NCI-H510A (cell line): Measurements from ENCODE around the gene KRTAP19-4.
"Not testable (repeated sequence)": the region's sequence is repeated elsewhere in the genome, so short reads cannot be mapped to it uniquely, and the experiment has no call there.

Experiments used
- DNase-seq: peaks from one replicate; lab custom pipeline; 2025; lab: John Stamatoyannopoulos, UW

KRTAP19-4 gene

DNA sequence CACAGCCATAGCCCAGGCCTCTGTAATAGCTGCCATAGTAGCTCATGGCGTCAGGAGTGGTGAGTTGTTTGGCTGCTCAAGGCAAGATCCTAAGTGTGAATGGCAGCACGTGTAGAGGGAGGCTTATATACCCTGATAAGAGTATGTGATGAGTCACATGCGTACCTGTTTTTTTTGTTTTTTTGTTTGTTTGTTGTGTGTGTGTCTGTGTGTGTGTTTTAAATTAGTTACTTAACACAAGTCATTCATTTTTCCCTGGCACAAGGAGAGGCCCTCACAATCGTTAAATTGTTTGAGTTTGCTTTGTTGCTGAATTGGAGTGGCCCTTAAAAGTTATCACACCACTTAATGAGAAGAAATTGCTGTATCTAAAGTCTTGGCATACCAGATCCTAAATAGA is at the start of gene KRTAP19-4:
Gene KRTAP19-4 (minus strand): TSS at position 101 of the 400 bp plus-strand sequence. CDS start 55 bp downstream, at position 46.
- no peak for DNase-seq

DNA sequence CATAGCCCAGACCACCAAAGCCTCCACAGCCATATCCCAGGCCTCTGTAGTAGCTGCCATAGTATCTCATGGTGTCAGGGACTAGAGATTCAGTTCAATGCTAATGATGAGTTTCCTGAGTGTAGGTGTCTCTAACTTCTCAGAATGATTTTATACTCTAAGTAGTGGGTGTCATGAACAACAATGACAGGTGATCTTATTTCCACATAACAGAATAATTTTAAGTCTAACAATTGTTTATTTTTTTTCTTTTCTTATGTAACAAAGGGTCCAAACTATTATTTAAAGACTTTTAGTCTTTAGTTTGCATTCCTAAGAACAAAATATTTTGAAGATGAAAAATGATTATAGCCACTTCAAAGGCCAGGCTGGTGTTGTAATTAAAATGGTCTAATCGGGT is 44.8 kb upstream of the KRTAP19-4 start, which contains the start of gene KRTAP19-6:
Gene KRTAP19-6 (minus strand): TSS at position 101 of the 400 bp plus-strand sequence. CDS start 31 bp downstream, at position 70.
- no peak for DNase-seq

DNA sequence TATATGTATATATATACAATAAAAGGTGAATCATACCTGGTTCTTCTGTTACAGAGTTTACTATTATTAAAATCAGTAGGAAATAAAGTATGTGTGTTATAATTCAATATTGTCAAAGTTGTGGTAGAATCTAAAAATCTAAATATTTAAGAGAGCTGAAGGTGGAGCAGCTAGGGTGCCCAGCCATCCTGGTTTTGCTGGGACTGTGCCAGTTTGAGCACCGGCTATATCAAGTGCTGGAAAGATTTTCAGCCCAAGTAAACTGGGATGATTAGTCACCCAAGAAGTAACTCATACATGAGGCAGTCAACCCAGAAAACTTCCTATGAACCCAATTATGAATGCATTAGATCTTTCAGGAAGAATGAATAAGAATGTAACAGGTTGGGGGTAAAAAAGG is 21.9 kb upstream of the KRTAP19-4 start:
- no peak for DNase-seq

- no peak for DNase-seq
Measured at GRCh38 chr21:30515681-30516080, 18.7 kb upstream of the KRTAP19-4 start.

GRCh38 chr21:30505621-30506205 is 8.7 kb upstream of the KRTAP19-4 start:
- DNase-seq: not testable (repeated sequence)

- no peak for DNase-seq
Measured at GRCh38 chr21:30502041-30502440, 5.1 kb upstream of the KRTAP19-4 start, which contains the start of gene KRTAP19-5. TSS of gene KRTAP19-5 (minus strand) at chr21:30502141. CDS start at chr21:30502090, 51 bp downstream.

DNA sequence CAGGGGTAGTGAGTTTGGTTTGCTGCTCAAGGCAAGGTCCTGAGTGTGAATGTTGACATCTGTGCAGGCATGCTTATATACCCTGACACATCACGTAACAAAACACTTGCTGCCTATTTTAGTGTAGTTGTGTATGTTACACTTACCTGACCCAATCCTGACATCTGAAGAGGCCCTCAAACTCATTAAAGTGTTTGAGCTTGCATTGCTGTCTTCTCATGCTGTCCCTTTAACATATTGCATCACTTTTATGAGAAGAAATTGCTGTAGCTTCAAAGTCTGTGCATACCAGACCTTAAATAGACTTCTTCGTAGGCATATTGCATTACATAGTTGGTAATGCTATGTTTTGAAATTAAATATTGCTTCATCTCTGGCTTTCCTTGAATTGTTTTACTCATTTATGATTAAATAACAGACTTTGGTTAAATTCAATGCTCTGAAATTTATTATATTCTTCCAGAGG is 5.0 kb downstream of the KRTAP19-4 start, which contains the start of gene KRTAP19-3:
Gene KRTAP19-3 (minus strand): TSS at position 51 of the 466 bp plus-strand sequence. CDS start 56 bp downstream, outside the sequence.
- DNase-seq: no peak

DNA sequence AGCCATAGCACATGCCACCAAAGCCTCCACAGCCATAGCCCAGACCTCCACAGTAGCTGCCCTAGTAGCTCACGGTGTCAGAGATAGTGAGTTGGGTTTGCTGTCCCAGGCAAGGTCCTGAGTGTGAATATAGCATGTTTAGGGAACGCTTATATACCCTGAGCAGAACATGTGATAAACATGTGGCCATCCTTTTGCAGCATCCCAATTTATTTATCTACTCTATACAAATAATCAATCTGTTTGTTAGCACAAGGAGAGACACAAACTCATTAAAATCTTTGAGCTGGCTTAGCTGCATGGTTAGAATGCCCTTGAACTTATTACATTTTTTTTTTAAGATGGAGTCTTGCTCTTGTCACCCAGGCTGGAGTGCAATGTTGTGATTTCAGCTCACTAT is 9.6 kb downstream of the KRTAP19-4 start, which contains the start of gene KRTAP19-2:
Gene KRTAP19-2 (minus strand): TSS at position 101 of the 400 bp plus-strand sequence. CDS start 88 bp downstream, at position 13.
- no peak for DNase-seq

- no peak for DNase-seq
Measured at GRCh38 chr21:30486180-30486579, 10.8 kb downstream of the KRTAP19-4 start.

DNA sequence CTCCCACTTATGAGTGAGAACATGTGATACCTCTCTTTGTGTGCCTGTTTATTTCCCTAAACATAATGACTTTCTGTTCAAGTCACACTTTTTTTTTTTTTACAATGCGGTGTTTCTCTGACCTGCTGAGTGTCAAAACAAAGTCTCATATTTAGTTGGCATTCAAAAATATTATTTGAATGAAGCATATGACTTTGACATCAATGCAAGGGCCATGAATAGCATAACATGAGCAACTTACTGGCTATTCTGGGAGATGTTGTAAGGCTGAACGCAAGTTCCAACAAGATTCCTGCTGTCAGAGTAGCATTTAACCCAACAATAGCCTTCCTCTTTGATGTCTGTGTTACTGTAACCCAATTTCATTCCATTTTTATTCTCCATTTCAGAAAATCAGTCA is 14.8 kb downstream of the KRTAP19-4 start:
- DNase-seq: no peak

- no peak for DNase-seq
Measured at GRCh38 chr21:30480145-30480544, 16.8 kb downstream of the KRTAP19-4 start, which contains the start of gene KRTAP19-1. TSS of gene KRTAP19-1 (minus strand) at chr21:30480367. CDS start at chr21:30480317, 50 bp downstream.

- no peak for DNase-seq
Measured at GRCh38 chr21:30479259-30479658, 17.7 kb downstream of the KRTAP19-4 start.

- DNase-seq: no peak
Measured at GRCh38 chr21:30478004-30478403, 19.0 kb downstream of the KRTAP19-4 start.

- no peak for DNase-seq
Measured at GRCh38 chr21:30468900-30469714, 27.9 kb downstream of the KRTAP19-4 start.

DNA sequence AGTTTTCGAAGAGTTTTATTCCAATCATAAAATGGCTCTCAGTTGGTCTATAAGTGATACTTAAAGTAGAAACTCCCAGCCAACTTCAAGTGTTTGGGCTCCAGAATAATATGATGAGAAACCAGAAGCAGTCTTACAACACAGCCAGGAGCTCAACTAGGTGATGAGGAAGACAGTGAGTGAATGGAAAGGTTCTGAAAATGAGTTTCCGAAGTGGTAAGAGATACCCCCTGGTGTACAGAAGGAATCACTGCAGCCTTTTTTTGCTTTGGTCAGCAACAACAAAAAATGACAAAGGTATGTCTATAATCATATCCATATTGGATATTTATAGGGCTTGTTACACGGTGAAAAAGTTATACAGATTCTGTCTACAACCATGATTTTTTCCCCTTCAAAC is 33.3 kb downstream of the KRTAP19-4 start:
- no peak for DNase-seq

DNA sequence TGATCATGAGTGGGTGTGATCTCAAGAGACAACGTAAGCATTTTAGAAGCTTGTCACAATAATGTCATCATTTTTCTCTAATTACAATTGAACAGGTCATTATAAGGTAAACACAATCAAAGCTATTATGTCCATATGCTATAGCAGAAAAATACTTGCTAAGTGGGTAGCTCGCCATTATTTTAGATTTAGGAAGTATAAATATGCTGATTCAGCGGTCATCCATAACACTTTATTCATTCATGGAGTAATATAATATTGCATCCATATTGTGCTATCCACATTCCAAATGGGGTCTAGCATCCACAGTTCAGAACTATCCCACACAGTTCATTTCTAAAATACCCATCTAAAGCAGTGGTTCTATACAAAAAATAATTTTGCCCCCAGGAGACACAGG is 48.5 kb downstream of the KRTAP19-4 start:
- no peak for DNase-seq

- no peak for DNase-seq
Measured at GRCh38 chr21:30447056-30447455, 49.9 kb downstream of the KRTAP19-4 start.
